A549 treated with DMSO at 1 μM for 4 hours (cell line): ENCODE results near the gene KRTAP3-2. TPM values are rescaled to one million over a fixed set of nuclear protein-coding genes. Genes with fewer than 3 reads are reported as not detected.

Source experiments
- total RNA-seq: library from RNA; stranded (reverse); fragments of 200-300 nt; extraction: Qiagen RNA extraction; gene quantifications from 5 replicates; pipeline ENCODE4 v1.2.3, GENCODE V29; 2022; ENCODE audit warnings: low read depth

KRTAP3-2 gene
- total RNA-seq = 0.26 to 0.35 TPM (median 0.34 TPM) in 3 of 5 replicates, not detected in the others

DNA sequence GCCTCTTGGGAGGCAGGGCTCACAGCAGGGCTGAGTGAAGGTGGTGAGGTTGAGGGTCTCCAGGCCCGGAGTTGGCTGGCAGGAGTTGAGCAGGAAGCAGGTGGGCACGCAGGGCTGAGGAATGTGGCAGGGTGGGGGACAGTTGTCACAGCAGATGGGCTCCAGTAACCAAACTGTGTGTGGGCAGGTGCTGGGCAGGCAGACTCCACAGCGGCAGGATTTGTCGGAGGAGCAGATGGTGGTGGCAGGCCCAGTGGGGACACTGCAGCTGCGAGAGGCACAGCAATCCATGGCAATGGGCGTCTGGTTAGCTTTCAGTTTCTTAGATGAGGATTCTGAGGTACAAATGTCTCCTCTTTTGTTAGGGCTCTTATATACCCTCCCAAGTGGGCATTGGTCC is at the start of gene KRTAP3-2:
Gene KRTAP3-2 (minus strand): TSS at position 344 of the 400 bp plus-strand sequence. CDS start 53 bp downstream, at position 291.

DNA sequence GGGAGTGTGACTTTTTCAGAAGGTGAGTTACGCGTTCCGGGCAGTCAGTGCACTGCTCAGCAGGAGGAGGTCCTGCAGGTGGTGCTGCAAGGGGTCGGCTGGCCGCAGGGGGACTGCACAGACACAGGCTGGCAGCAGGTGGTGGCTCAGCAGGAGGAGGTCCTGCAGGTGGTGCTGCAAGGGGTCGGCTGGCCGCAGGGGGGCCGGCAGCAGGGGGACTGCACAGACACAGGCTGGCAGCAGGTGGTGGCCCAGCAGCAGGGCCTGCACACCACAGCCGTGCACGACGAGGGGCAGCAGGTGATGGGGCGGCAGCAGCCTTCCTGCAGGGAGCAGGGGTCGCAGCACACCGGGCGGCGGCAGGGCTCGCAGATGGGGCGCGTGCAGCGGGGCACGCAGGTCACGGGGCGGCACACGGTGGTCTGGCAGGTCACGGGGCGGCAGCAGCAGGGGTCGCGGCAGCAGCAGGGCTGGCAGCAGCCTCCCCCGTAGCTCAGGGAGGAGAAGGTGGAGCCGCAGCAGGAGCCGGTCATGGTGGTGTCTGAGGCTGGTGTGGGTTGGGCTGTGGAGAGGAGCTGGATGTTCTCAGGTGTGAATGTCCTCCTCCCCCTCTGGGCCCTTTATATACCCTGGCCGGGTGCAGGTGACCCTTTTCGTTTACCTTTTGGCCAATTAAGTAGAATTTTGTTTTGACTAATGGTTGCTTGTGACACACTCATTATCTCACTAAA is 47.2 kb upstream of the KRTAP3-2 start, which contains the start of gene KRTAP2-1:
Gene KRTAP2-1 (minus strand): TSS at position 582 of the 731 bp plus-strand sequence. CDS start 49 bp downstream, at position 533.

DNA sequence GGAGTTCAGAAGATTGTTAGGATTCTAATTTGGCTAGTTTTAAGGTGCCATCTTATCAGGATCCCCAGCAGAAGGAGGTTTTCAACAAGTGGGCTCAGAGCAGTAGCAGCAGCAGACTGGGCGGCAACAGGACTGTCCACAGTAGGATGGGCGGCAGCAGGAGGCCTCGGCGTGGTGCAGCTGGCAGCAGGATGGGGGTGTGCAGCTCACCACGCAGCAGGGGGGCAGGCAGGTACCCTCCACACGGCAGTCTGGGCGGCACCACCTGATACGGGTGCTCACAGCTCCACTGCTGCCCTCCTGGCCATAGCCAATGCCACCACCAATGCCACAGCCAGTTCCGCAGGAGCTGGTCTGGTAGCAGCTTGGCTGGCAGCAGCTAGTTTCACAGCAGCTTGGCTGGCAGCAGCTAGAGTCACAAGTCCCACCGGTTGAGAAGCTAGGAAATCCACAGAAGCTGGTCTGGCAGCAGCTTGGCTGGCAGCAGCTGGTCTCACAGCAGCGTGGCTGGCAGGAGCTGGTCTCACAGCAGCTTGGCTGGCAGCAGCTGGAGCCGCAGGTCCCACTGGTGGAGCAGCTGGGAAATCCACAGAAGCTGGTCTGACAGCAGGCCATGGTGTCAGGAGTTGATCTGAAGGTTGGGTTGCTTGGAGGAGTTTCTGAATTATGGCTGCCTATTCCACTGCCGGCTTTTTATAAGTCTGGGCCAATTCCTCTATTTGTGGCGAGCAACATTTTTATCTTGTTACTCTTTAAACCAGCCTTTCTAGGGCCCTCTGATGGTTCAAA is 41.3 kb upstream of the KRTAP3-2 start, which contains the start of gene KRTAP1-1:
Gene KRTAP1-1 (minus strand): TSS at position 668 of the 789 bp plus-strand sequence. CDS start 53 bp downstream, at position 615.

DNA sequence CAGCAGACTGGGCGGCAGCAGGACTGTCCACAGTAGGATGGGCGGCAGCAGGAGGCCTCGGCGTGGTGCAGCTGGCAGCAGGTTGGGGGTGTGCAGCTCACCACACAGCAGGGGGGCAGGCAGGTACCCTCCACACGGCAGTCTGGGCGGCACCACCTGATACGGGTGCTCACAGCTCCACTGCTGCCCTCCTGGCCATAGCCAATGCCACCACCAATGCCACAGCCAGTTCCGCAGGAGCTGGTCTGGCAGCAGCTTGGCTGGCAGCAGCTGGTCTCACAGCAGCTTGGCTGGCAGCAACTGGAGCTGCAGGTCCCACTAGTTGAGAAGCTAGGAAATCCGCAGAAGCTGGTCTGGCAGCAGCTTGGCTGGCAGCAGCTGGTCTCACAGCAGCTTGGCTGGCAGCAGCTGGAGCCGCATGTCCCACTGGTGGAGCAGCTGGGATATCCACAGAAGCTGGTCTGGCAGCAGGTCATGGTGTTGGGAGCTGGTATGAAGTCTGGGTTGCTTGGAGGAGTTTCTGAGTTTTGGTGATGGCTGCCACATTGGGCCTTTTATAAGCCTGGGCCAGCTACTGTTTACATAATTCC is 34.7 kb upstream of the KRTAP3-2 start, which contains the start of gene KRTAP1-3:
Gene KRTAP1-3 (minus strand): TSS at position 529 of the 590 bp plus-strand sequence. CDS start 53 bp downstream, at position 476.

DNA sequence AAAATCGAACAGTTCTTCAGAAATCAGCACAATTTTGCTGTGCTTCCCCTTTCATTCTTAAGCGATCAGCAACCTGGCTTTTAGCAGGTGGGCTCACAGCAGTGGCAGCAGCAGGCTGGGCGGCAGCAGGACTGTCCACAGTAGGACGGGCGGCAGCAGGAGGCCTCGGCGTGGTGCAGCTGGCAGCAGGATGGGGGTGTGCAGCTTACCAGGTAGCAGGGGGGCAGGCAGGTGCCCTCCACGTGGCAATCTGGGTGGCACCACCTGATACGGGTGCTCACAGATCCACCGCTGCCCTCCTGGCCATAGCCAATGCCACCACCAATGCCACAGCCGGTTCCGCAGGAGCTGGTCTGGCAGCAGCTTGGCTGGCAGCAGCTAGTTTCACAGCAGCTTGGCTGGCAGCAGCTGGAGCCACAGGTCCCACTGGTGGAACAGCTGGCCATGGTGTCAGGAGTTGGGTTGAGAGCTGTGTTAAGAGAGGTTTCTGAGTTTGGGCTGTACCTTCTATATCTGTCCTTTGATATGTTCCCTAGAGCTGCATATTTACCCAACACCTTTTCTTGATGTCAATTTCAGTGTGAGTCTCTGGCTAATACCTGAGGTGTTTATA is 30.0 kb upstream of the KRTAP3-2 start, which contains the start of gene KRTAP1-4:
Gene KRTAP1-4 (minus strand): TSS at position 563 of the 613 bp plus-strand sequence. CDS start 117 bp downstream, at position 446.

DNA sequence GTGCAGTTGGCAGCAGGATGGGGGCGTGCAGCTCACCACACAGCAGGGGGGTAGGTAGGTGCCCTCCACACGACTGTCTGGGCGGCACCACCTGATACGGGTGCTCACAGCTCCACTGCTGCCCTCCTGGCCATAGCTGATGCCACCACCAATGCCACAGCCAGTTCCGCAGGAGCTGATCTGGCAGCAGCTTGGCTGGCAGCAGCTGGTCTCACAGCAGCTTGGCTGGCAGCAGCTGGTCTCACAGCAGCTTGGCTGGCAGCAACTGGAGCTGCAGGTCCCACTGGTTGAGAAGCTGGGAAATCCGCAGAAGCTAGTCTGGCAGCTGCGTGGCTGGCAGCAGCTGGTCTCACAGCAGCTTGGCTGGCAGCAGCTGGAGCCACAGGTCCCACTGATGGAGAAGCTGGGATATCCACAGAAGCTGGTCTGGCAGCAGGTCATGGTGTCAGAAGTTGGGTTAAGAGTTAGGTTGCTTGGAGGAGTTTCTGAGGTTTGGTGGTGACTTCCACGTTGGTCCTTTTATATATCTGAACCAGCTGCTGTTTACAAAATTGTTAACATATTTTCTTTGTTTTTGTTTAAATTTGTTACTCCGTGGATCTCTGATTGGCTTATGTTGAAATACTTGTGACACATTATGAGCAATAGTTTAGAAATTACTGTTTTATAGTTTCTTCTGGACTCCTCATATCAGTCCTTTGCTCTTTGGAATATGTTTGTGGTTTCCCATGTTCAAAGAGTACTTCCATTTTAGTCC is 27.2 kb upstream of the KRTAP3-2 start, which contains the start of gene KRTAP1-5:
Gene KRTAP1-5 (minus strand): TSS at position 494 of the 757 bp plus-strand sequence. CDS start 53 bp downstream, at position 441.

DNA sequence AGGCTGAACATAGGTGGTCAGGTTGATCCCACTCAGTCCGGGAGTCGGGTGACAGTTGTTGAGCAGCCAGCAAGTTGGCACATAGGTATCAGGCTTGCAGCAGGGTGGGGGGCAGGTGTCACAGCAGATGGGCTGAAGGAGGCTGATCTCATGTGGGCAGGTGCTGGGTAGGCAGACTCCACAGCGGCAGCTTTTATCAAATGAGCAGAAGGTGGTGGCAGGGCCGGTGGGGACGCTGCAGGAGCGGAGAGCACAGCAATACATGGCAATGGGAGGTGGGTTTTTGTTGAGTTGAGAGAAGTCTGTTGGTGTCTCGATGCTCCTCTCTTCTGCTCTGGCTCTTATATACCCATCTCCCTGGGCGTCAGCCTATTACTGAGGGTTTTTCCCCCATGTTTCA is 9.1 kb upstream of the KRTAP3-2 start, which contains the start of gene KRTAP3-1:
Gene KRTAP3-1 (minus strand): TSS at position 318 of the 400 bp plus-strand sequence. CDS start 54 bp downstream, at position 264.

DNA sequence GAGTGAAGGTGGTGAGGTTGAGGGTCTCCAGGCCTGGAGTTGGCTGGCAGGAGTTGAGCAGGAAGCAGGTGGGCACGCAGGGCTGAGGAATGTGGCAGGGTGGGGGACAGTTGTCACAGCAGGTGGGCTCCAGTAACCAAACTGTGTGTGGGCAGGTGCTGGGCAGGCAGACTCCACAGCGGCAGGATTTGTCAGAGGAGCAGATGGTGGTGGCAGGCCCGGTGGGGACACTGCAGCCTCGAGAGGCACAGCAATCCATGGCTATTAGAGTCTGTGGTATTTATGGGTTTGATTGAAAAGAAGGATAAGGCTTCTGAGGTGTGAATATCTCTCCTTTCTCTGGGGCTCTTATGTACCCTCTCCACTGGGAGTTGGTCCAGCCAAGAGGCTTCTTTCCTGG is 5.9 kb downstream of the KRTAP3-2 start, which contains the start of gene KRTAP3-3:
Gene KRTAP3-3 (minus strand): TSS at position 326 of the 400 bp plus-strand sequence. CDS start 67 bp downstream, at position 259.

DNA sequence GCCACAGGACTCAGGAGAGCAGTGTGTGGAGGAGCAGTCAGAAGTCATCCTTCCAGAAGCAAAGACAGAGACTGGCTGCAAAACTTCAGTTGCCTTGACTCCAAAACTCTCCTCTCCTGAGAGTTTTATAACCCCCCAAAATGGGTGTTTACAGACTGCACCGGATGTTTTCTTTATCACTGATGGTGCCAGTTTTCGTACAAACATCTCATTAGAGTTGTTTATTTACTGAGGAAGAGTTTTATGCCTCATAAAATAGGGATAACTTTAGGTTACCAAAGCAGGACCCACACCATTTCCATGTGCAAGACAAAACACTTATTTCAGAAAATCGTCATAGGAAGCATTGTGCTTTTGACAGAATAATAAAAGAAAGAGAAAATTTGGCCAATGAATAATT is 15.5 kb downstream of the KRTAP3-2 start, which contains the start of gene KRT40:
Gene KRT40 (minus strand): TSS at position 101 of the 400 bp plus-strand sequence. CDS start 53 bp downstream, at position 48.

DNA sequence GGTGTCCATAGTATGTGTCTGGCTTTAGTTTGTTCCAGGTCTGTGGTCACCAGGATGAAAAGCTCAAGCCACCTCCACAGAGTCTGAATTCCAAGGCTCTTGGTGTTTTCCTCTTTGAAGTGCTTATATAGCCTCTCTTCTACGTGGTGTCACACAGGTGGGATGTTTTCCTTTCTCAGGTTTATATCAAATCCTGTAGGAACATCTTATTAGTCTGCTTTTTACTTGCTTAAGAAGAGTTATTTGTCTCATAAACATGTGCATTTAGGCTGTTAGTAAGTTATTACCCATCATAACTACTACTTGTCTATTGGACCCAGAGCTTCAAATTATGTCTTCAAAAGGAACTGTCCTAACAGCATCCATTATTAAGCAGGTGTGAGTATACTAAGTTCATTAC is 32.9 kb downstream of the KRTAP3-2 start, which contains the start of gene KRT39:
Gene KRT39 (minus strand): TSS at position 101 of the 400 bp plus-strand sequence. CDS start 92 bp downstream, at position 9.

Other genes starting within 250 kb of the KRTAP3-2 start
- gene KRT25, start 244.6 kb downstream of the KRTAP3-2 start, total RNA-seq = not detected in 5 replicates
- not detected in 5 replicates for gene KRT26, start 227.7 kb downstream of the KRTAP3-2 start, total RNA-seq
- gene KRT27, start 217.4 kb downstream of the KRTAP3-2 start, total RNA-seq = not detected in 5 replicates
- not detected in 5 replicates for gene KRT28, start 199.9 kb downstream of the KRTAP3-2 start, total RNA-seq
- 80.9 to 125 TPM (median 111 TPM) in 5 replicates for gene KRT10, start 177.3 kb downstream of the KRTAP3-2 start, total RNA-seq
- gene KRT12, start 132.7 kb downstream of the KRTAP3-2 start, total RNA-seq = not detected in 5 replicates
- gene KRT20, start 114.7 kb downstream of the KRTAP3-2 start, total RNA-seq = 0.29 to 0.47 TPM (median 0.32 TPM) in 5 replicates
- 0.09 to 0.18 TPM (median 0.10 TPM) in 3 of 5 replicates, not detected in the others for gene KRT23, start 62.3 kb downstream of the KRTAP3-2 start, total RNA-seq
- gene KRT39, start 33.0 kb downstream of the KRTAP3-2 start, total RNA-seq = not detected in 5 replicates
- gene KRT40, start 15.6 kb downstream of the KRTAP3-2 start, total RNA-seq = not detected in 5 replicates
- not detected in 5 replicates for gene KRTAP3-3, start 5.7 kb downstream of the KRTAP3-2 start, total RNA-seq
- not detected in 5 replicates for gene KRTAP3-1, start 9.2 kb upstream of the KRTAP3-2 start, total RNA-seq
- gene KRTAP1-5, start 27.3 kb upstream of the KRTAP3-2 start, total RNA-seq = 0.08 TPM in 1 of 5 replicates, not detected in the others
- gene KRTAP1-4, start 30.3 kb upstream of the KRTAP3-2 start, total RNA-seq = not detected in 5 replicates
- gene KRTAP1-3, start 35.0 kb upstream of the KRTAP3-2 start, total RNA-seq = not detected in 5 replicates
- gene KRTAP1-1, start 41.5 kb upstream of the KRTAP3-2 start, total RNA-seq = not detected in 5 replicates
- not detected in 5 replicates for gene KRTAP2-1, start 47.4 kb upstream of the KRTAP3-2 start, total RNA-seq
- gene KRTAP2-2, start 55.3 kb upstream of the KRTAP3-2 start, total RNA-seq = not detected in 5 replicates
- 0.12 to 0.13 TPM in 2 of 5 replicates, not detected in the others for gene KRTAP2-3, start 60.2 kb upstream of the KRTAP3-2 start, total RNA-seq
- gene KRTAP2-4, start 66.0 kb upstream of the KRTAP3-2 start, total RNA-seq = not detected in 5 replicates
- gene KRTAP4-7, start 84.2 kb upstream of the KRTAP3-2 start, total RNA-seq = not detected in 5 replicates
- not detected in 5 replicates for gene KRTAP4-8, start 98.2 kb upstream of the KRTAP3-2 start, total RNA-seq
- gene KRTAP4-16, start 102.3 kb upstream of the KRTAP3-2 start, total RNA-seq = not detected in 5 replicates
- gene KRTAP4-9, start 105.5 kb upstream of the KRTAP3-2 start, total RNA-seq = 0.20 TPM in 1 of 5 replicates, not detected in the others
- gene KRTAP4-11, start 118.5 kb upstream of the KRTAP3-2 start, total RNA-seq = not detected in 5 replicates
- not detected in 5 replicates for gene KRTAP4-12, start 124.3 kb upstream of the KRTAP3-2 start, total RNA-seq
- gene KRTAP4-6, start 140.6 kb upstream of the KRTAP3-2 start, total RNA-seq = not detected in 5 replicates
- gene KRTAP4-5, start 149.9 kb upstream of the KRTAP3-2 start, total RNA-seq = not detected in 5 replicates
- not detected in 5 replicates for gene KRTAP4-4, start 160.8 kb upstream of the KRTAP3-2 start, total RNA-seq
- not detected in 5 replicates for gene KRTAP4-3, start 168.3 kb upstream of the KRTAP3-2 start, total RNA-seq
- not detected in 5 replicates for gene KRTAP4-2, start 178.3 kb upstream of the KRTAP3-2 start, total RNA-seq
- 0.15 to 0.30 TPM (median 0.20 TPM) in 4 of 5 replicates, not detected in the other for gene KRTAP4-1, start 185.0 kb upstream of the KRTAP3-2 start, total RNA-seq
- gene KRTAP9-1, start 190.0 kb upstream of the KRTAP3-2 start, total RNA-seq = not detected in 5 replicates
- not detected in 5 replicates for gene KRTAP9-2, start 226.7 kb upstream of the KRTAP3-2 start, total RNA-seq
- gene KRTAP9-3, start 232.5 kb upstream of the KRTAP3-2 start, total RNA-seq = not detected in 5 replicates
- not detected in 5 replicates for gene KRTAP9-8, start 238.1 kb upstream of the KRTAP3-2 start, total RNA-seq
- gene KRTAP9-4, start 249.8 kb upstream of the KRTAP3-2 start, total RNA-seq = not detected in 5 replicates